Gastrocnemius medialis (tissue), 4 donors: Measurements from ENCODE around the gene CCDC47.

Source experiments
- CTCF ChIP-seq, 5 experiments: fragments of 450-650 bp in 3 of 5; fragments of 200-600 bp in 2 of 5; sonication (generic) in 2 of 5; IDR thresholded peaks in 4 of 5; conservative IDR thresholded peaks in 1 of 5; 1 replicate in 4 of 5; 2 replicates in 1 of 5; pipeline ENCODE4 v1.5.1; 2016 to 2019; ENCODE audit warnings: antibody characterized with exemption in 5 of 5, mild to moderate bottlenecking in 3 of 5, moderate library complexity in 3 of 5
- POLR2A ChIP-seq, 2 donors: fragments of 450-650 bp; IDR thresholded peaks; one replicate each; pipeline ENCODE4 v1.6.1; 2017; ENCODE audit warnings: antibody characterized with exemption in 2 of 2, mild to moderate bottlenecking in 2 of 2, moderate library complexity in 2 of 2

DNA sequence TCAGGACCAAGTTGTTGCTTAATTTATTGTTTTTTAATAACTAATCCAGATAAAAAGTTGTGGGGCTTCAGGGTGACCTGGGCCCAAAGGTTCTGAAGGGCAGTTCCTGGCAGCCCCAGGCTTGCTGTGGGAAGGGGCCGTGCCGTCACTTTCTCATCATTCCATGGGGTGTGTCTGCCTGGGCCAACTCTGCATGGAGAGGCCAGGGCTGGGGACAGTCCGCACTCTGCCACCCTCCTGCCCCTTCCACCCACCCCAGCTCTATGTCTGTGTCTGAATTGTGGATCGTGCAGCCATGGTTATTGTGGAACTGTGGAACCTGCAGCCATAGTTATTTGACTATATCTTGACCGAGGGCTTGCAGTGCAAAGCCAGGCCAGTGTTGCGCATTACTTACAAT lies 77.5 kb downstream of the CCDC47 start:
- no peak for TF ChIP-seq POLR2A (IDR thresholded peaks at IDR 0.05)
- no peak for TF ChIP-seq CTCF (IDR thresholded peaks at IDR 0.05 in 4 of 5, conservative IDR thresholded peaks at IDR 0.05 in 1 of 5)
